Pons (tissue), 1 donor: ENCODE measurements around the gene RPTOR.
"Not testable (repeated sequence)": the region's sequence is repeated elsewhere in the genome, so short reads cannot be mapped to it uniquely, and the experiment has no call there.

ENCODE experiments used
- DNase-seq: peaks from one replicate; pipeline ENCODE4 v3.0.0-alpha.2; 2016; ENCODE audit warnings: low spot score

Gene RPTOR

GRCh38 chr17:80513201-80513600 is 31.4 kb upstream of the RPTOR start:
- DNase-seq: no peak

GRCh38 chr17:80513892-80514291 is 30.7 kb upstream of the RPTOR start:
- DNase-seq: no peak

- DNase-seq: no peak
Measured at GRCh38 chr17:80516171-80516932, 28.3 kb upstream of the RPTOR start.

- DNase-seq: no peak
Measured at GRCh38 chr17:80517641-80518040, 27.0 kb upstream of the RPTOR start.

GRCh38 chr17:80518392-80518791 is 26.2 kb upstream of the RPTOR start:
- no peak for DNase-seq

GRCh38 chr17:80519091-80519781 is 25.4 kb upstream of the RPTOR start:
- no peak for DNase-seq

- DNase-seq: no peak
Measured at GRCh38 chr17:80520810-80521455, 23.7 kb upstream of the RPTOR start.

GRCh38 chr17:80523054-80523744 is 21.4 kb upstream of the RPTOR start:
- no peak for DNase-seq

- DNase-seq: no peak
Measured at GRCh38 chr17:80523956-80524712, 20.5 kb upstream of the RPTOR start.

- DNase-seq: no peak
Measured at GRCh38 chr17:80526116-80526910, 18.3 kb upstream of the RPTOR start.

- DNase-seq: no peak
Measured at GRCh38 chr17:80527016-80527645, 17.5 kb upstream of the RPTOR start.

- no peak for DNase-seq
Measured at GRCh38 chr17:80528536-80528935, 16.1 kb upstream of the RPTOR start.

- no peak for DNase-seq
Measured at GRCh38 chr17:80529104-80529903, 15.3 kb upstream of the RPTOR start.

- no peak for DNase-seq
Measured at GRCh38 chr17:80529904-80530292, 14.7 kb upstream of the RPTOR start.

- no peak for DNase-seq
Measured at GRCh38 chr17:80531400-80531799, 13.2 kb upstream of the RPTOR start.

GRCh38 chr17:80537386-80537785 is 7.3 kb upstream of the RPTOR start:
- DNase-seq: not testable (repeated sequence)

- no peak for DNase-seq
Measured at GRCh38 chr17:80538484-80538883, 6.2 kb upstream of the RPTOR start.

- DNase-seq: peak; percentile 12
Measured at GRCh38 chr17:80539022-80539641, 5.5 kb upstream of the RPTOR start.

GRCh38 chr17:80545499-80545826 is 825 bp downstream of the RPTOR start:
- no peak for DNase-seq
